Endothelial cell of umbilical vein (primary cell): ENCODE data around the gene CYFIP2. TPM values are rescaled to one million over a fixed set of nuclear protein-coding genes. Genes with fewer than 3 reads are reported as not detected.

ENCODE experiments used
- BruUV-seq: library from RNA; stranded (reverse); fragments of 400-500 nt; replicated peaks from 2 replicates; lab custom pipeline; 2021; lab: Mats Ljungman, UMichigan
- CTCF ChIA-PET: fragments of 300-600, 350-600 bp; sonication (Branson Sonifier 250); formaldehyde crosslinking; loops from one replicate; lab custom pipeline; 2021; ENCODE audit warnings: antibody characterized with exemption, inconsistent platforms; lab: Charles Lee
- POLR2A ChIA-PET: fragments of 300-600, 350-600 bp; sonication (Branson Sonifier 250); formaldehyde crosslinking; loops from one replicate; lab custom pipeline; 2021; ENCODE audit warnings: antibody characterized with exemption, inconsistent platforms; lab: Charles Lee
- DNase-seq: peaks from one replicate; pipeline ENCODE4 v3.0.0-alpha.2; 2011; ENCODE audit warnings: low read depth, low spot score
- FAIRE-seq: peaks from 2 replicates; lab custom pipeline; 2011; peaks lifted over from hg19 to GRCh38; lab: Jason Lieb, UNC
- H2AFZ ChIP-seq: 2 replicates; pipeline ENCODE4 v1.6.0; 2012; ENCODE audit warnings: low read depth, low read length, control low read depth, inconsistent platforms
- H3K27ac ChIP-seq: 2 replicates; pipeline ENCODE4 v1.5.1; 2011; ENCODE audit warnings: low read depth, mild to moderate bottlenecking, control low read depth, low read length, moderate library complexity; ENCODE audit not compliant: insufficient read depth
- H3K27me3 ChIP-seq, 2 experiments: 2 replicates each; pipeline versions ENCODE4 v1.6.0 to v1.6.1; 2011; ENCODE audit warnings: low read length in 2 of 2, mixed read lengths in 1 of 2; ENCODE audit not compliant: control insufficient read depth in 2 of 2, insufficient read depth in 2 of 2
- H3K36me3 ChIP-seq, 2 experiments: 2 replicates in 1 of 2; 3 replicates in 1 of 2; pipeline ENCODE4 v1.5.1; 2011; ENCODE audit warnings: low read length in 2 of 2, mild to moderate bottlenecking in 1 of 2, moderate library complexity in 1 of 2; ENCODE audit not compliant: control insufficient read depth in 2 of 2, insufficient read depth in 2 of 2; ENCODE audit errors: extremely low read depth in 1 of 2
- H3K4me1 ChIP-seq: 3 replicates; pipeline ENCODE4 v1.5.1; 2011; ENCODE audit warnings: mild to moderate bottlenecking, low read length; ENCODE audit not compliant: control insufficient read depth, insufficient read depth; ENCODE audit errors: extremely low read depth
- H3K4me2 ChIP-seq: 2 replicates; pipeline ENCODE4 v1.6.1; 2011; ENCODE audit warnings: low read length, control low read depth, mixed read lengths; ENCODE audit not compliant: insufficient read depth
- H3K4me3 ChIP-seq, 3 experiments: fragments of 200-600 bp in 1 of 3; sonication (generic), shearing (Covaris generic) in 1 of 3; replicated peaks in 1 of 3; 2 replicates each; pipeline ENCODE4 v1.5.1; 2011 to 2016; ENCODE audit warnings: control low read depth in 3 of 3, low read length in 3 of 3, mild to moderate bottlenecking in 2 of 3, inconsistent platforms in 1 of 3, low read depth in 1 of 3, moderate library complexity in 1 of 3; ENCODE audit not compliant: insufficient read depth in 1 of 3
- H3K79me2 ChIP-seq: 2 replicates; pipeline ENCODE4 v1.6.0; 2012; ENCODE audit warnings: low read length, inconsistent platforms; ENCODE audit not compliant: control insufficient read depth, insufficient read depth
- H3K9ac ChIP-seq: replicated peaks from 2 replicates; pipeline ENCODE3; 2011; ENCODE audit warnings: low read length, control low read depth; ENCODE audit not compliant: insufficient read depth; ENCODE audit errors: extremely low read depth
- H3K9me1 ChIP-seq: replicated peaks from 3 replicates; pipeline ENCODE4 v1.6.0; 2011; ENCODE audit warnings: mild to moderate bottlenecking, low read length; ENCODE audit not compliant: control insufficient read depth, insufficient read depth; ENCODE audit errors: extremely low read depth
- H3K9me3 ChIP-seq: replicated peaks from 2 replicates; pipeline ENCODE4 v1.5.1; 2012; ENCODE audit warnings: low read length, inconsistent platforms; ENCODE audit not compliant: control insufficient read depth, insufficient read depth
- H4K20me1 ChIP-seq: replicated peaks from 2 replicates; pipeline ENCODE3; 2011; ENCODE audit warnings: mild to moderate bottlenecking, low read length; ENCODE audit not compliant: control insufficient read depth, insufficient read depth; ENCODE audit errors: extremely low read depth
- EZH2 ChIP-seq: IDR thresholded peaks from 2 replicates; pipeline ENCODE4 v1.6.1; 2012; ENCODE audit warnings: borderline replicate concordance, low read depth, mild to moderate bottlenecking, moderate library complexity, low read length, inconsistent platforms; ENCODE audit not compliant: severe bottlenecking
- FOS ChIP-seq: IDR thresholded peaks from 2 replicates; pipeline ENCODE4 v1.6.1; 2011; ENCODE audit warnings: mild to moderate bottlenecking, low read length, moderate library complexity, borderline replicate concordance; ENCODE audit not compliant: insufficient read depth
- GATA2 ChIP-seq: IDR thresholded peaks from 2 replicates; pipeline ENCODE4 v1.7.0; 2011; ENCODE audit warnings: low read depth, mild to moderate bottlenecking, moderate library complexity, mixed read lengths, low read length; ENCODE audit not compliant: insufficient read length, insufficient read depth
- JUN ChIP-seq: IDR thresholded peaks from 2 replicates; pipeline ENCODE4 v1.6.1; 2011; ENCODE audit warnings: borderline replicate concordance, low read depth; ENCODE audit not compliant: insufficient read length, insufficient read depth
- MYC ChIP-seq: IDR thresholded peaks from one replicate; pipeline ENCODE4 v1.6.1; 2011; ENCODE audit warnings: mild to moderate bottlenecking, low read depth, low read length
- POLR2A ChIP-seq: IDR thresholded peaks from 2 replicates; pipeline ENCODE4 v1.6.1; 2012; ENCODE audit warnings: low read depth, mild to moderate bottlenecking, control low read depth, low read length
- POLR2AphosphoS5 ChIP-seq: IDR thresholded peaks from 2 replicates; pipeline ENCODE4 v1.6.1; 2012; ENCODE audit warnings: low read depth, mild to moderate bottlenecking, control low read depth, low read length, moderate library complexity; ENCODE audit not compliant: insufficient read depth
- dilution Hi-C: fragments of 300-500 bp; cut with MboI; formaldehyde crosslinking; loops from one replicate; pipeline ENCODE4 v1.15.0; 2019; ENCODE audit warnings: low sequenced_read_pairs; ENCODE audit not compliant: extremely low pct_ligation_motif_present
- intact Hi-C: fragments of 100-400 bp; cut with micrococcal nuclease; formaldehyde crosslinking; loops from one replicate; pipeline ENCODE4 v1.10.0; 2022
- polyA plus RNA-seq, 4 experiments: library from polyadenylated mRNA; depleted of rRNA in 3 of 4; stranded (reverse) in 3 of 4; unstranded in 1 of 4; fragments of >200 nt; gene quantifications; 2 replicates each; pipeline versions ENCODE4 v1.2.1 to v1.2.3, GENCODE V29; 2011 to 2012; ENCODE audit warnings: missing spikeins in 1 of 4
- total RNA-seq: library from RNA; stranded (reverse); gene quantifications from 2 replicates; pipeline ENCODE4 v1.2.3, GENCODE V29; 2021
- TF ChIP-seq, protein P1 (sequence below): IDR thresholded peaks from 2 replicates; pipeline ENCODE4 v1.6.1; 2011; ENCODE audit not compliant: insufficient read depth, insufficient read length
- TF ChIP-seq, protein P2 (sequence below), 2 donors: IDR thresholded peaks; 1 replicate in 1 of 2; 2 replicates in 1 of 2; pipeline ENCODE4 v1.5.1; 2011; ENCODE audit warnings: low read length in 2 of 2, mild to moderate bottlenecking in 2 of 2, moderate library complexity in 2 of 2, control low read depth in 1 of 2, inconsistent platforms in 1 of 2, low read depth in 1 of 2; ENCODE audit not compliant: insufficient read depth in 1 of 2; ENCODE audit errors: extremely low read depth in 1 of 2

CYFIP2 gene
- total and polyA plus RNA-seq, 2 donors (not counting 3 experiments of a cell fraction or from before 2014, with no cell fraction given) = 9.2 to 22.4 TPM

DNA sequence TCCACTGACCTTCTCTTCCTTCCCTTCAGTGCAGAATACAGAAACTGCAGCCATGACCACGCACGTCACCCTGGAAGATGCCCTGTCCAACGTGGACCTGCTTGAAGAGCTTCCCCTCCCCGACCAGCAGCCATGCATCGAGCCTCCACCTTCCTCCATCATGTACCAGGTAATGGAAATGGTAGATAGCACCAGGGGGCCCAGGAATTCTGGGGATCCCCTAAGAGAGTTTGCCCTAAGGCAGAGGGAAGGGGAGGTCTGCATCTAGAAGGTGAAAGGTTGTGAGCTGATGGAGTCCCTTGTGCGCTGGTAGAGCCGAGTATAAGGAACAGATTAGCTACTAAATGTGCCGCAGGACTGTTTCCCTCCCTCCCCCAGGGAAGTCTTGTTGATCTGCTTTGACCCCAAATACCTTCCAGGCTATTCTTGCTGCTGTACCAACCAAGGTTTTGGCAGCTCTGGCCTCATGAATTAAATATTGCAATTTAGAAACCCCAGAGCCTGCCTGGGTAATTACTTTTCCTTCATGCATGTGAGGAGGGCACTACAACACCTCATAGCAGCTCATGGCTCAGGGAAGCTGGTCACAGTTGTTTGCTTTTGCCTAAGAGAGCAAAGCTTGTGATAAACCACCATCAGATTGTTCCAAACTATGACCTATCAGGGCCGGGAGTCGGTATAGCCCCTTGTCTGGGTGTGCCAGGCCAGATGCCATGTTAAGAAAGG, 19.6 kb downstream of the CYFIP2 start:
- no TSS peak for BruUV-seq
- Histone ChIP-seq H3K27me3 (no peaks in the 10 kb centered on the region), H3K4me3 (no peak overlapping the region), H3K79me2 (no peaks in the 10 kb centered on the region), H3K4me1 (no peaks in the 10 kb centered on the region), H3K9me1 (no peaks in the 10 kb centered on the region), H3K9ac (no peak overlapping the region), H3K36me3 (no peaks in the 10 kb centered on the region), H3K4me2 (no peak overlapping the region), H3K27ac (no peak overlapping the region), H3K9me3 (no peaks in the 10 kb centered on the region), H4K20me1 (no peaks in the 10 kb centered on the region), H2AFZ (no peak overlapping the region)
- no peak for DNase-seq
- POLR2A ChIA-PET = no interaction called here
- intact Hi-C loops = no loop called here
- dilution Hi-C loops = no loop called here
- no peak for TF ChIP-seq JUN
- TF ChIP-seq, protein P1, sequence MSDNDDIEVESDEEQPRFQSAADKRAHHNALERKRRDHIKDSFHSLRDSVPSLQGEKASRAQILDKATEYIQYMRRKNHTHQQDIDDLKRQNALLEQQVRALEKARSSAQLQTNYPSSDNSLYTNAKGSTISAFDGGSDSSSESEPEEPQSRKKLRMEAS = no peak
- TF ChIP-seq GATA2 = no peak
- TF ChIP-seq POLR2AphosphoS5 = no peak
- FAIRE-seq = no peak
- CTCF ChIA-PET = interaction anchor here (1.1 to 1.2 kb wide), 2 partner anchors 57 to 137 kb away, joined by 3 read pairs; no protein-coding TSS in a partner anchor

DNA sequence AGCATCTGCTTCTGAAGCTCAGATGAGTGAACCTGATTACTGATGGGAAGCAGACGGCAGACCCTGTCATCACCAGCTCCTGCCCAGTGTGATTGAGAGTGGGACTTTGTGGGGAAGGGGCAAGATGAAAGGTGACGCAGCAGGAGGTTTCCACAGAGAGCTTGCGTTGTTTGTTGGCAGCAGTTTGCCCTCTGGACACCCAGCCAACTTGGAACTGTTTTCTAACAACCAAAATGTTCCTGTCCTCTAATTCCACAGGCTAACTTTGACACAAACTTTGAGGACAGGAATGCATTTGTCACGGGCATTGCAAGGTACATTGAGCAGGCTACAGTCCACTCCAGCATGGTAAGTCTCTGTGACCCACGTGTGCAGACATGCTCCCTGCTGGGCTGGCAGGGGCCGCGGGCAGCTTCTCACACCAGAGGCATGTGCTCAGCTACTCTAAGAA, 20.9 kb downstream of the CYFIP2 start:
- no peak overlapping the region for H3K27ac ChIP-seq
- no peak overlapping the region for H2AFZ ChIP-seq
- dilution Hi-C loops (no loop called here), intact Hi-C loops (no loop called here)
- H3K9me3 ChIP-seq = no peaks in the 10 kb centered on the region
- H3K4me1 ChIP-seq = no peaks in the 10 kb centered on the region
- CTCF ChIA-PET = no interaction called here
- H3K9ac ChIP-seq = no peak overlapping the region
- TF ChIP-seq JUN (no peak), FOS (no peak), MYC (no peak), POLR2A (no peak), GATA2 (no peak), POLR2AphosphoS5 (no peak), EZH2 (no peak)
- TF ChIP-seq, protein P1 = no peak
- TF ChIP-seq, protein P2, sequence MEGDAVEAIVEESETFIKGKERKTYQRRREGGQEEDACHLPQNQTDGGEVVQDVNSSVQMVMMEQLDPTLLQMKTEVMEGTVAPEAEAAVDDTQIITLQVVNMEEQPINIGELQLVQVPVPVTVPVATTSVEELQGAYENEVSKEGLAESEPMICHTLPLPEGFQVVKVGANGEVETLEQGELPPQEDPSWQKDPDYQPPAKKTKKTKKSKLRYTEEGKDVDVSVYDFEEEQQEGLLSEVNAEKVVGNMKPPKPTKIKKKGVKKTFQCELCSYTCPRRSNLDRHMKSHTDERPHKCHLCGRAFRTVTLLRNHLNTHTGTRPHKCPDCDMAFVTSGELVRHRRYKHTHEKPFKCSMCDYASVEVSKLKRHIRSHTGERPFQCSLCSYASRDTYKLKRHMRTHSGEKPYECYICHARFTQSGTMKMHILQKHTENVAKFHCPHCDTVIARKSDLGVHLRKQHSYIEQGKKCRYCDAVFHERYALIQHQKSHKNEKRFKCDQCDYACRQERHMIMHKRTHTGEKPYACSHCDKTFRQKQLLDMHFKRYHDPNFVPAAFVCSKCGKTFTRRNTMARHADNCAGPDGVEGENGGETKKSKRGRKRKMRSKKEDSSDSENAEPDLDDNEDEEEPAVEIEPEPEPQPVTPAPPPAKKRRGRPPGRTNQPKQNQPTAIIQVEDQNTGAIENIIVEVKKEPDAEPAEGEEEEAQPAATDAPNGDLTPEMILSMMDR (IDR thresholded peaks at IDR 0.05; ENCODE audit: extremely low read depth in 1 of 2, insufficient read depth in 1 of 2, low read depth in 1 of 2, low read length in 2 of 2) = no peak
- no peaks in the 10 kb centered on the region for H3K36me3 ChIP-seq
- no peaks in the 10 kb centered on the region for H3K27me3 ChIP-seq
- no peaks in the 10 kb centered on the region for H4K20me1 ChIP-seq
- POLR2A ChIA-PET = no interaction called here
- H3K4me3 ChIP-seq = no peak overlapping the region
- H3K9me1 ChIP-seq = no peaks in the 10 kb centered on the region
- no peak overlapping the region for H3K4me2 ChIP-seq
- DNase-seq = no peak
- BruUV-seq = no TSS peak
- no peak for FAIRE-seq
- no peaks in the 10 kb centered on the region for H3K79me2 ChIP-seq
